IMR-90 (cell line): ENCODE data around the gene THEM4. TPM values are rescaled to one million over a fixed set of nuclear protein-coding genes. Genes with fewer than 3 reads are reported as not detected.

Experiments
- ATAC-seq: fragments of 200-7000 bp; cut with Tn5 transposase; 2 replicates; pipeline ENCODE4 v1.9.1; 2020; ENCODE audit warnings: low read depth, mild to moderate bottlenecking, moderate library complexity
- Bru-seq: library from RNA; stranded (reverse); fragments of 400-500 nt; gene quantifications from one replicate; lab custom pipeline; 2021; lab: Mats Ljungman, UMichigan
- BruChase-seq, 2 experiments: library from RNA; stranded (reverse); fragments of 400-500 nt; gene quantifications; one replicate each; lab custom pipeline; 2021; lab: Mats Ljungman, UMichigan
- BruUV-seq: library from RNA; stranded (reverse); fragments of 400-500 nt; replicated peaks from 2 replicates; lab custom pipeline; 2021; lab: Mats Ljungman, UMichigan
- CTCF ChIA-PET: fragments of 300-600 bp; formaldehyde crosslinking; extraction: SDS; loops from one replicate; lab custom pipeline; 2021; ENCODE audit warnings: antibody characterized with exemption; lab: Yijun Ruan, JAX
- POLR2A ChIA-PET: fragments of 300-600 bp; sonication (Branson Sonifier 250); formaldehyde crosslinking; loops from one replicate; lab custom pipeline; 2022; ENCODE audit warnings: antibody characterized with exemption; ENCODE audit not compliant: unreplicated experiment; lab: Charles Lee
- DNase-seq: peaks from one replicate; pipeline ENCODE4 v3.0.0; 2013
- H2AFZ ChIP-seq: replicated peaks from 2 replicates; pipeline ENCODE3; 2013; ENCODE audit warnings: low read length, mild to moderate bottlenecking; ENCODE audit not compliant: poor library complexity
- H2AK5ac ChIP-seq: 2 replicates; pipeline ENCODE4 v1.6.1; 2013; ENCODE audit warnings: low read depth, low read length, inconsistent platforms
- H2AK9ac ChIP-seq: replicated peaks from 2 replicates; pipeline ENCODE3; 2013; ENCODE audit warnings: mild to moderate bottlenecking, low read depth, low read length, moderate library complexity; ENCODE audit not compliant: poor library complexity
- H2BK120ac ChIP-seq: 2 replicates; pipeline ENCODE4 v1.6.1; 2013; ENCODE audit warnings: low read depth, low read length, inconsistent platforms
- H2BK15ac ChIP-seq: 3 replicates; pipeline ENCODE4 v1.6.1; 2013; ENCODE audit warnings: low read depth, low read length, inconsistent platforms
- H2BK20ac ChIP-seq: 2 replicates; pipeline ENCODE4 v1.6.1; 2013; ENCODE audit warnings: low read depth, mild to moderate bottlenecking, inconsistent platforms, low read length, moderate library complexity
- H2BK5ac ChIP-seq: 2 replicates; pipeline ENCODE4 v1.6.1; 2013; ENCODE audit warnings: mild to moderate bottlenecking, low read depth, low read length, inconsistent platforms; ENCODE audit not compliant: poor library complexity, severe bottlenecking
- H3K14ac ChIP-seq: replicated peaks from 2 replicates; pipeline ENCODE4 v1.6.1; 2013; ENCODE audit warnings: low read depth, low read length, inconsistent platforms
- H3K18ac ChIP-seq: 2 replicates; pipeline ENCODE4 v1.6.1; 2013; ENCODE audit warnings: low read depth, low read length, control low read depth
- H3K23ac ChIP-seq: 2 replicates; pipeline ENCODE4 v1.6.1; 2013; ENCODE audit warnings: low read depth, low read length, inconsistent platforms
- H3K27ac ChIP-seq: 2 replicates; pipeline ENCODE4 v1.5.1; 2013; ENCODE audit warnings: mild to moderate bottlenecking, control low read depth, low read length; ENCODE audit not compliant: insufficient read depth
- H3K27me3 ChIP-seq: 2 replicates; pipeline ENCODE4 v1.6.1; 2013; ENCODE audit warnings: low read length; ENCODE audit not compliant: control insufficient read depth, insufficient read depth
- H3K36me3 ChIP-seq: 2 replicates; pipeline ENCODE4 v1.6.1; 2013; ENCODE audit warnings: low read length, mixed read lengths; ENCODE audit not compliant: control insufficient read depth, insufficient read depth
- H3K4ac ChIP-seq: 2 replicates; pipeline ENCODE4 v1.6.1; 2013; ENCODE audit warnings: low read depth, low read length, inconsistent platforms
- H3K4me1 ChIP-seq: 2 replicates; pipeline ENCODE4 v1.6.1; 2013; ENCODE audit warnings: low read length, mixed read lengths; ENCODE audit not compliant: control insufficient read depth, insufficient read depth
- H3K4me2 ChIP-seq: 2 replicates; pipeline ENCODE4 v1.6.1; 2013; ENCODE audit warnings: low read depth, mild to moderate bottlenecking, control low read depth, low read length, moderate library complexity
- H3K4me3 ChIP-seq: 2 replicates; pipeline ENCODE4 v1.5.1; 2013; ENCODE audit warnings: low read depth, mild to moderate bottlenecking, control low read depth, low read length, moderate library complexity; ENCODE audit not compliant: insufficient read depth
- H3K56ac ChIP-seq: 2 replicates; pipeline ENCODE4 v1.6.1; 2013; ENCODE audit warnings: low read length, inconsistent platforms; ENCODE audit not compliant: insufficient read depth; ENCODE audit errors: extremely low read depth
- H3K79me1 ChIP-seq, 2 experiments: 2 replicates each; pipeline ENCODE4 v1.6.1; 2013; ENCODE audit warnings: low read length in 2 of 2, inconsistent platforms in 1 of 2, low read depth in 1 of 2
- H3K9ac ChIP-seq: 2 replicates; pipeline ENCODE4 v1.6.1; 2013; ENCODE audit warnings: low read depth, low read length, control low read depth
- H3K9me1 ChIP-seq: 2 replicates; pipeline ENCODE4 v1.6.1; 2013; ENCODE audit warnings: low read length, inconsistent platforms; ENCODE audit not compliant: insufficient read depth
- H3K9me3 ChIP-seq: 2 replicates; pipeline ENCODE4 v1.6.1; 2013; ENCODE audit warnings: low read length; ENCODE audit not compliant: control insufficient read depth, insufficient read depth
- H4K20me1 ChIP-seq: 2 replicates; pipeline ENCODE4 v1.6.1; 2013; ENCODE audit warnings: low read length, inconsistent platforms; ENCODE audit not compliant: insufficient read depth
- H4K5ac ChIP-seq: 2 replicates; pipeline ENCODE4 v1.6.1; 2013; ENCODE audit warnings: mild to moderate bottlenecking, low read depth, low read length, control low read depth
- H4K8ac ChIP-seq, 2 experiments: 2 replicates each; pipeline ENCODE4 v1.6.1; 2013; ENCODE audit warnings: low read depth in 2 of 2, low read length in 2 of 2, control low read depth in 1 of 2, inconsistent platforms in 1 of 2
- H4K91ac ChIP-seq: 2 replicates; pipeline ENCODE4 v1.6.1; 2013; ENCODE audit warnings: low read depth, low read length, inconsistent platforms; ENCODE audit not compliant: insufficient read depth
- BHLHE40 ChIP-seq: fragments of 150-350 bp; IDR thresholded peaks from 2 replicates; pipeline ENCODE4 v1.6.1; 2016; ENCODE audit warnings: mild to moderate bottlenecking, low read depth, low read length
- CEBPB ChIP-seq: IDR thresholded peaks from 2 replicates; pipeline ENCODE4 v1.6.1; 2012; ENCODE audit warnings: low read depth, low read length, improper control_type of control experiment
- CHD1 ChIP-seq: IDR thresholded peaks from 2 replicates; pipeline ENCODE4 v1.6.1; 2012; ENCODE audit warnings: low read depth, low read length, improper control_type of control experiment
- CTCF ChIP-seq: conservative IDR thresholded peaks from 2 replicates; pipeline ENCODE4 v1.5.1; 2012; ENCODE audit warnings: mild to moderate bottlenecking, low read depth, low read length, improper control_type of control experiment
- FOS ChIP-seq: fragments of 150-350 bp; IDR thresholded peaks from 2 replicates; pipeline ENCODE4 v1.6.1; 2016; ENCODE audit warnings: low read depth, low read length
- MAZ ChIP-seq: IDR thresholded peaks from 2 replicates; pipeline ENCODE4 v1.6.1; 2012; ENCODE audit warnings: low read depth, mild to moderate bottlenecking, low read length, improper control_type of control experiment, moderate library complexity, borderline replicate concordance
- MXI1 ChIP-seq: IDR thresholded peaks from 2 replicates; pipeline ENCODE4 v1.6.1; 2012; ENCODE audit warnings: low read depth, mild to moderate bottlenecking, low read length, moderate library complexity, borderline replicate concordance
- NFE2L2 ChIP-seq: fragments of 150-350 bp; IDR thresholded peaks from 2 replicates; pipeline ENCODE4 v1.6.1; 2016; ENCODE audit warnings: low read depth, mild to moderate bottlenecking, low read length
- POLR2A ChIP-seq: IDR thresholded peaks from 2 replicates; pipeline ENCODE4 v1.6.1; 2012; ENCODE audit warnings: mild to moderate bottlenecking, low read depth, low read length
- RAD21 ChIP-seq: IDR thresholded peaks from 2 replicates; pipeline ENCODE4 v1.6.1; 2012; ENCODE audit warnings: low read length, improper control_type of control experiment
- RCOR1 ChIP-seq: IDR thresholded peaks from 2 replicates; pipeline ENCODE4 v1.6.1; 2012; ENCODE audit warnings: mild to moderate bottlenecking, low read length, improper control_type of control experiment; ENCODE audit not compliant: insufficient replicate concordance
- RFX5 ChIP-seq: IDR thresholded peaks from 2 replicates; pipeline ENCODE4 v1.8.0; 2012; ENCODE audit warnings: low read depth, mild to moderate bottlenecking, low read length, moderate library complexity
- SMC3 ChIP-seq: fragments of 150-350 bp; IDR thresholded peaks from 2 replicates; pipeline ENCODE4 v1.6.1; 2016; ENCODE audit warnings: low read depth, mild to moderate bottlenecking, antibody characterized with exemption, low read length, moderate library complexity
- WGBS, 2 experiments: methylation state at CpG; one replicate each; pipeline versions ENCODE4 v1.1.5 to v1.1.7; 2013; ENCODE audit warnings: missing lambda C conversion rate in 2 of 2; ENCODE audit not compliant: insufficient read length in 1 of 2; ENCODE audit errors: extremely low coverage in 2 of 2; 5-methylcytosine and 5-hydroxymethylcytosine counted together
- dilution Hi-C: fragments of 300-500 bp; cut with HindIII; formaldehyde crosslinking; loops from one replicate; pipeline ENCODE4 v1.14.3; 2018; ENCODE audit warnings: low sequenced_read_pairs; ENCODE audit not compliant: unreplicated experiment
- in situ Hi-C: fragments of 300-500 bp; cut with MboI; formaldehyde crosslinking; loops from 3 replicates; pipeline ENCODE4 v1.14.3; 2019; ENCODE audit warnings: low sequenced_read_pairs, inconsistent platforms, mixed read lengths
- intact Hi-C: fragments of 100-400 bp; cut with micrococcal nuclease; formaldehyde crosslinking; loops from 2 replicates; pipeline ENCODE4 v1.10.0; 2022
- long read RNA-seq: library from polyadenylated mRNA; unstranded; transcript quantifications from one replicate; pipeline ENCODE4 v2.0.0, GENCODE V29; 2021; ENCODE audit not compliant: unreplicated experiment
- polyA plus RNA-seq, 3 experiments: library from polyadenylated mRNA; depleted of rRNA; stranded (reverse); fragments of >200 nt; gene quantifications; 2 replicates each; pipeline ENCODE4 v1.2.3, GENCODE V29; 2012; ENCODE audit warnings: low replicate concordance in 1 of 3
- total RNA-seq: library from RNA; depleted of rRNA; stranded (reverse); fragments of >200 nt; gene quantifications from 2 replicates; pipeline ENCODE4 v1.2.3, GENCODE V29; 2012; rRNA removed

THEM4 gene
- total RNA-seq (7.3 and 8.3 TPM in 2 replicates), polyA plus RNA-seq (2012; rRNA removed) (12.2 and 15.7 TPM in 2 replicates), Bru-seq, nascent RNA (percentile 71 among the genes with signal in this experiment), BruChase-seq, experiment 1, labeled RNA remaining after a 6-hour chase (percentile 72 among the genes with signal in this experiment), BruChase-seq, experiment 2, labeled RNA remaining after a 2-hour chase (percentile 71 among the genes with signal in this experiment)
- polyA plus RNA-seq (2012; cell fraction: cytosol; rRNA removed): 5.9 and 6.6 TPM in 2 replicates
- polyA plus RNA-seq (2012; cell fraction: nucleus; rRNA removed; ENCODE audit: low replicate concordance): 4.0 and 16.7 TPM in 2 replicates
- long read RNA-seq, transcript THEM4-202 (7 exons, 1,832 nt): major isoform, 8 of 17 reads
- long read RNA-seq, partial matches to known transcripts: 1 of 17 reads
- long read RNA-seq, other reads (novel, unspliced or antisense): 2 of 17 reads

DNA sequence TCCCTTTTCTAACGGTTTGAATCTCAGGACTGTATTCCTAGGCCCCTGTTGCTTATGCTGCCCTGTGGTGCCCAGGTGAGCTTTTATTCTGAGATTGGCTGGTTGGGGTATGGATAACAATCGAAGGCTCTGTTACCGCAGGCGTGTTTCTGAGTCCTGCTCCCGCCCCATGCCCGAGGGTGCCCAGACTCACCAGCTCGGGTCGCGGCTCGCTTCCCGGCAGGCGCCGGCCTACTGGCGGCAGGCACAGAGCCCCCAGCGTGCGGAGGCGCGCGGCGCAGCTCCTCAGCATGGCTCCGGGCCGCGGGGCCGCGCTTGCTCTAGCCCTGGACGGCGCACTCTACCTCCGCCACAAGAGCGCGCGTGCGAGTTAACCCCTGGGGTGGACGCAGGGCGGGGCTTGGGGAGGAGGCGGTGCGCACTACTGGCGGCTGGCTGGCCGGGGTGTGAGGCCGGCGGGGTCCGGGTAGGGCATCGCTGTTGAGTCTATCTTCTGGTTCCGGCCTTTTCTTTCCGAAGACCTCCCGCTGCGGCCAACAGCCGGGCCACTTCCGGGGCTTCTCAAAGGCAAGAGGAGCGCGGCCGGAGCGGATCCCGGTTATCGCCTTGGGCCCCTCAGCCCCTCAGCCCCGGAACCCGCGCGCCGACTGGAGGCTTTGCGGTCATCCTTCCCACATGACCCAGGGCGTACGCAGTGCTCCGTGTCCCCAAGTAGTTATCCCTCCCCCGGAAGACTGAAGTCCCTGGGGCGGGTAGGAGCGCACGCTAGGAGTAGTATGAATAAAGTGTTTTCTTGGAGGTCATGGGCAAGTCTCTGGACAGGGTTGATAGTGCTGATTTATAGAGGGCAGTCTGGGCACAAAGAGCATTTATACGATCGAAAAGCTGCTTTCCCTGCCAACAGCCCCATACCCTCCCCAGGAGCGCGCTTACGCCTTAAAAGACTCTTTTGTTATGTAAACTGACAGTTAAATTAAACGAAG lies at the start of gene THEM4:
TSS of gene THEM4 (minus strand) at position 345 of the 983 bp plus-strand sequence. CDS start at position 292, 53 bp downstream.
- peak within 1 kb of the TSS; percentile 75 for H4K91ac ChIP-seq
- H3K4me3 ChIP-seq: peak within 1 kb of the TSS; percentile 77
- peak within 1 kb of the TSS; percentile 96 for H3K14ac ChIP-seq
- H3K79me1 ChIP-seq: peaks cover 12 to 17% of the 10 kb centered on the region in 2 experiments; a peak in 3 of 4 replicates
- H2AFZ ChIP-seq: peak within 1 kb of the TSS; percentile 100
- peak within 1 kb of the TSS; percentile 87 for H3K27ac ChIP-seq
- H4K5ac ChIP-seq: peak within 1 kb of the TSS; percentile 86
- no peaks in the 10 kb centered on the region for H3K4me1 ChIP-seq
- peak within 1 kb of the TSS; percentile 79 for H3K4me2 ChIP-seq
- peaks cover 4% of the 10 kb centered on the region; the same call in 1 of the 2 replicates for H3K36me3 ChIP-seq
- H2BK20ac ChIP-seq: no peak within 1 kb of the TSS
- peak within 1 kb of the TSS; percentile 74 for H2BK5ac ChIP-seq
- peak within 1 kb of the TSS; percentile 47; the same call in 1 of the 2 replicates for H2AK5ac ChIP-seq
- no peaks in the 10 kb centered on the region for H4K20me1 ChIP-seq
- intact Hi-C loops (loop anchor here (1.0 to 2.0 kb wide), 2 partner anchors 92 to 147 kb away; partner anchors contain the start of gene MRPL9), dilution Hi-C loops (loop anchor here (25.0 kb wide), 1 partner anchor 103 kb away; no protein-coding TSS in a partner anchor), in situ Hi-C loops (no loop called here)
- CTCF ChIA-PET: interaction anchor here (0.7 to 1.6 kb wide), 2 partner anchors 92 to 741 kb away, joined by 3 to 8 read pairs; no protein-coding TSS in a partner anchor
- BruUV-seq: no TSS peak
- DNase-seq (peak; percentile 96), ATAC-seq (peak; percentile 100)
- peak within 1 kb of the TSS; percentile 80 for H2BK120ac ChIP-seq
- POLR2A ChIA-PET: no interaction called here
- peaks cover 5% of the 10 kb centered on the region; the same call in 1 of the 2 replicates for H3K9me3 ChIP-seq
- H3K9me1 ChIP-seq: 0 out of 2 replicates have a peak, but pooled peaks cover 5% of the 10 kb centered on the region
- H3K4ac ChIP-seq: peak within 1 kb of the TSS; percentile 95
- peak within 1 kb of the TSS; percentile 91 for H3K23ac ChIP-seq
- peak within 1 kb of the TSS; percentile 91 for H2AK9ac ChIP-seq
- no peaks in the 10 kb centered on the region for H3K27me3 ChIP-seq
- peak within 1 kb of the TSS; percentile 58 for H3K18ac ChIP-seq
- H2BK15ac ChIP-seq: peak within 1 kb of the TSS; percentile 29; the same call in 2 of the 3 replicates
- WGBS, 2 experiments: 1% methylated on average over 19 of the region's 73 CpGs; no CpG with 5 or more reads in 1 of the 2 experiments
- peak within 1 kb of the TSS; percentile 89 for H3K9ac ChIP-seq
- H4K8ac ChIP-seq: peak within 1 kb of the TSS; percentile 96 to 100
- peak within 1 kb of the TSS; percentile 96 for H3K56ac ChIP-seq
- no peak for TF ChIP-seq RAD21
- TF ChIP-seq BHLHE40: peak; percentile 70
- 0 out of 2 replicates have a peak, but pooled peaks have one; percentile 15 for TF ChIP-seq SMC3
- TF ChIP-seq MAZ: peak; percentile 96; the same call in 1 of the 2 replicates
- peak; percentile 85 for TF ChIP-seq POLR2A
- TF ChIP-seq CTCF: peak; percentile 28; the same call in 1 of the 2 replicates
- TF ChIP-seq RCOR1: no peak
- TF ChIP-seq RFX5: no peak
- peak; percentile 87 for TF ChIP-seq MXI1
- TF ChIP-seq FOS: no peak
- no peak for TF ChIP-seq CEBPB
- no peak for TF ChIP-seq NFE2L2
- no peak for TF ChIP-seq CHD1
